IMR-90 (cell line): Measurements from ENCODE around the gene TLCD5. TPM values are rescaled to one million over a fixed set of nuclear protein-coding genes. Genes with fewer than 3 reads are reported as not detected.

Source experiments
- ATAC-seq: fragments of 200-7000 bp; cut with Tn5 transposase; 2 replicates; pipeline ENCODE4 v1.9.1; 2020; ENCODE audit warnings: low read depth, mild to moderate bottlenecking, moderate library complexity
- BruUV-seq: library from RNA; stranded (reverse); fragments of 400-500 nt; replicated peaks from 2 replicates; lab custom pipeline; 2021; lab: Mats Ljungman, UMichigan
- CTCF ChIA-PET: fragments of 300-600 bp; formaldehyde crosslinking; extraction: SDS; loops from one replicate; lab custom pipeline; 2021; ENCODE audit warnings: antibody characterized with exemption; lab: Yijun Ruan, JAX
- POLR2A ChIA-PET: fragments of 300-600 bp; sonication (Branson Sonifier 250); formaldehyde crosslinking; loops from one replicate; lab custom pipeline; 2022; ENCODE audit warnings: antibody characterized with exemption; ENCODE audit not compliant: unreplicated experiment; lab: Charles Lee
- DNase-seq: peaks from one replicate; pipeline ENCODE4 v3.0.0; 2013
- H2AFZ ChIP-seq: replicated peaks from 2 replicates; pipeline ENCODE3; 2013; ENCODE audit warnings: low read length, mild to moderate bottlenecking; ENCODE audit not compliant: poor library complexity
- H2AK5ac ChIP-seq: 2 replicates; pipeline ENCODE4 v1.6.1; 2013; ENCODE audit warnings: low read depth, low read length, inconsistent platforms
- H2AK9ac ChIP-seq: replicated peaks from 2 replicates; pipeline ENCODE3; 2013; ENCODE audit warnings: mild to moderate bottlenecking, low read depth, low read length, moderate library complexity; ENCODE audit not compliant: poor library complexity
- H2BK120ac ChIP-seq: 2 replicates; pipeline ENCODE4 v1.6.1; 2013; ENCODE audit warnings: low read depth, low read length, inconsistent platforms
- H2BK15ac ChIP-seq: 3 replicates; pipeline ENCODE4 v1.6.1; 2013; ENCODE audit warnings: low read depth, low read length, inconsistent platforms
- H2BK20ac ChIP-seq: 2 replicates; pipeline ENCODE4 v1.6.1; 2013; ENCODE audit warnings: low read depth, mild to moderate bottlenecking, inconsistent platforms, low read length, moderate library complexity
- H2BK5ac ChIP-seq: 2 replicates; pipeline ENCODE4 v1.6.1; 2013; ENCODE audit warnings: mild to moderate bottlenecking, low read depth, low read length, inconsistent platforms; ENCODE audit not compliant: poor library complexity, severe bottlenecking
- H3K14ac ChIP-seq: replicated peaks from 2 replicates; pipeline ENCODE4 v1.6.1; 2013; ENCODE audit warnings: low read depth, low read length, inconsistent platforms
- H3K18ac ChIP-seq: 2 replicates; pipeline ENCODE4 v1.6.1; 2013; ENCODE audit warnings: low read depth, low read length, control low read depth
- H3K23ac ChIP-seq: 2 replicates; pipeline ENCODE4 v1.6.1; 2013; ENCODE audit warnings: low read depth, low read length, inconsistent platforms
- H3K27ac ChIP-seq: 2 replicates; pipeline ENCODE4 v1.5.1; 2013; ENCODE audit warnings: mild to moderate bottlenecking, control low read depth, low read length; ENCODE audit not compliant: insufficient read depth
- H3K27me3 ChIP-seq: 2 replicates; pipeline ENCODE4 v1.6.1; 2013; ENCODE audit warnings: low read length; ENCODE audit not compliant: control insufficient read depth, insufficient read depth
- H3K36me3 ChIP-seq: 2 replicates; pipeline ENCODE4 v1.6.1; 2013; ENCODE audit warnings: low read length, mixed read lengths; ENCODE audit not compliant: control insufficient read depth, insufficient read depth
- H3K4ac ChIP-seq: 2 replicates; pipeline ENCODE4 v1.6.1; 2013; ENCODE audit warnings: low read depth, low read length, inconsistent platforms
- H3K4me1 ChIP-seq: 2 replicates; pipeline ENCODE4 v1.6.1; 2013; ENCODE audit warnings: low read length, mixed read lengths; ENCODE audit not compliant: control insufficient read depth, insufficient read depth
- H3K4me2 ChIP-seq: 2 replicates; pipeline ENCODE4 v1.6.1; 2013; ENCODE audit warnings: low read depth, mild to moderate bottlenecking, control low read depth, low read length, moderate library complexity
- H3K4me3 ChIP-seq: 2 replicates; pipeline ENCODE4 v1.5.1; 2013; ENCODE audit warnings: low read depth, mild to moderate bottlenecking, control low read depth, low read length, moderate library complexity; ENCODE audit not compliant: insufficient read depth
- H3K56ac ChIP-seq: 2 replicates; pipeline ENCODE4 v1.6.1; 2013; ENCODE audit warnings: low read length, inconsistent platforms; ENCODE audit not compliant: insufficient read depth; ENCODE audit errors: extremely low read depth
- H3K79me1 ChIP-seq, 2 experiments: 2 replicates each; pipeline ENCODE4 v1.6.1; 2013; ENCODE audit warnings: low read length in 2 of 2, inconsistent platforms in 1 of 2, low read depth in 1 of 2
- H3K9ac ChIP-seq: 2 replicates; pipeline ENCODE4 v1.6.1; 2013; ENCODE audit warnings: low read depth, low read length, control low read depth
- H3K9me1 ChIP-seq: 2 replicates; pipeline ENCODE4 v1.6.1; 2013; ENCODE audit warnings: low read length, inconsistent platforms; ENCODE audit not compliant: insufficient read depth
- H3K9me3 ChIP-seq: 2 replicates; pipeline ENCODE4 v1.6.1; 2013; ENCODE audit warnings: low read length; ENCODE audit not compliant: control insufficient read depth, insufficient read depth
- H4K20me1 ChIP-seq: 2 replicates; pipeline ENCODE4 v1.6.1; 2013; ENCODE audit warnings: low read length, inconsistent platforms; ENCODE audit not compliant: insufficient read depth
- H4K5ac ChIP-seq: 2 replicates; pipeline ENCODE4 v1.6.1; 2013; ENCODE audit warnings: mild to moderate bottlenecking, low read depth, low read length, control low read depth
- H4K8ac ChIP-seq, 2 experiments: 2 replicates each; pipeline ENCODE4 v1.6.1; 2013; ENCODE audit warnings: low read depth in 2 of 2, low read length in 2 of 2, control low read depth in 1 of 2, inconsistent platforms in 1 of 2
- H4K91ac ChIP-seq: 2 replicates; pipeline ENCODE4 v1.6.1; 2013; ENCODE audit warnings: low read depth, low read length, inconsistent platforms; ENCODE audit not compliant: insufficient read depth
- BHLHE40 ChIP-seq: fragments of 150-350 bp; IDR thresholded peaks from 2 replicates; pipeline ENCODE4 v1.6.1; 2016; ENCODE audit warnings: mild to moderate bottlenecking, low read depth, low read length
- CEBPB ChIP-seq: IDR thresholded peaks from 2 replicates; pipeline ENCODE4 v1.6.1; 2012; ENCODE audit warnings: low read depth, low read length, improper control_type of control experiment
- CHD1 ChIP-seq: IDR thresholded peaks from 2 replicates; pipeline ENCODE4 v1.6.1; 2012; ENCODE audit warnings: low read depth, low read length, improper control_type of control experiment
- CTCF ChIP-seq: conservative IDR thresholded peaks from 2 replicates; pipeline ENCODE4 v1.5.1; 2012; ENCODE audit warnings: mild to moderate bottlenecking, low read depth, low read length, improper control_type of control experiment
- ELK1 ChIP-seq: fragments of 150-350 bp; IDR thresholded peaks from 2 replicates; pipeline ENCODE4 v1.6.1; 2016; ENCODE audit warnings: low read depth, mild to moderate bottlenecking, low read length, moderate library complexity, borderline replicate concordance
- FOS ChIP-seq: fragments of 150-350 bp; IDR thresholded peaks from 2 replicates; pipeline ENCODE4 v1.6.1; 2016; ENCODE audit warnings: low read depth, low read length
- MAFK ChIP-seq: IDR thresholded peaks from 2 replicates; pipeline ENCODE4 v1.6.1; 2012; ENCODE audit warnings: low read depth, low read length, improper control_type of control experiment
- MXI1 ChIP-seq: IDR thresholded peaks from 2 replicates; pipeline ENCODE4 v1.6.1; 2012; ENCODE audit warnings: low read depth, mild to moderate bottlenecking, low read length, moderate library complexity, borderline replicate concordance
- NFE2L2 ChIP-seq: fragments of 150-350 bp; IDR thresholded peaks from 2 replicates; pipeline ENCODE4 v1.6.1; 2016; ENCODE audit warnings: low read depth, mild to moderate bottlenecking, low read length
- RAD21 ChIP-seq: IDR thresholded peaks from 2 replicates; pipeline ENCODE4 v1.6.1; 2012; ENCODE audit warnings: low read length, improper control_type of control experiment
- RCOR1 ChIP-seq: IDR thresholded peaks from 2 replicates; pipeline ENCODE4 v1.6.1; 2012; ENCODE audit warnings: mild to moderate bottlenecking, low read length, improper control_type of control experiment; ENCODE audit not compliant: insufficient replicate concordance
- RFX5 ChIP-seq: IDR thresholded peaks from 2 replicates; pipeline ENCODE4 v1.8.0; 2012; ENCODE audit warnings: low read depth, mild to moderate bottlenecking, low read length, moderate library complexity
- USF2 ChIP-seq: fragments of 150-350 bp; IDR thresholded peaks from 2 replicates; pipeline ENCODE4 v1.6.1; 2017; ENCODE audit warnings: mild to moderate bottlenecking, antibody characterized with exemption, low read length, low read depth
- WGBS, 2 experiments: methylation state at CpG; one replicate each; pipeline versions ENCODE4 v1.1.5 to v1.1.7; 2013; ENCODE audit warnings: missing lambda C conversion rate in 2 of 2; ENCODE audit not compliant: insufficient read length in 1 of 2; ENCODE audit errors: extremely low coverage in 2 of 2; 5-methylcytosine and 5-hydroxymethylcytosine counted together
- dilution Hi-C: fragments of 300-500 bp; cut with HindIII; formaldehyde crosslinking; loops from one replicate; pipeline ENCODE4 v1.14.3; 2018; ENCODE audit warnings: low sequenced_read_pairs; ENCODE audit not compliant: unreplicated experiment
- in situ Hi-C: fragments of 300-500 bp; cut with MboI; formaldehyde crosslinking; loops from 3 replicates; pipeline ENCODE4 v1.14.3; 2019; ENCODE audit warnings: low sequenced_read_pairs, inconsistent platforms, mixed read lengths
- intact Hi-C: fragments of 100-400 bp; cut with micrococcal nuclease; formaldehyde crosslinking; loops from 2 replicates; pipeline ENCODE4 v1.10.0; 2022
- polyA plus RNA-seq, 3 experiments: library from polyadenylated mRNA; depleted of rRNA; stranded (reverse); fragments of >200 nt; gene quantifications; 2 replicates each; pipeline ENCODE4 v1.2.3, GENCODE V29; 2012; ENCODE audit warnings: low replicate concordance in 1 of 3
- total RNA-seq: library from RNA; depleted of rRNA; stranded (reverse); fragments of >200 nt; gene quantifications from 2 replicates; pipeline ENCODE4 v1.2.3, GENCODE V29; 2012

Gene TLCD5
- total and polyA plus RNA-seq, 2 of the 4 experiments (the other 2 are of a cell fraction), result 9.5 to 11.5 TPM

- in situ Hi-C loops (no loop called here), intact Hi-C loops (no loop called here), dilution Hi-C loops (no loop called here)
- H3K4me2 ChIP-seq, result no peak overlapping the region
- peak overlapping the region; percentile 18; the same call in 1 of the 2 replicates for H3K23ac ChIP-seq
- H2BK5ac ChIP-seq, result no peak overlapping the region
- no peak overlapping the region for H3K4me3 ChIP-seq
- no peak overlapping the region for H3K4ac ChIP-seq
- H2BK20ac ChIP-seq, result no peak overlapping the region
- peaks cover 19 to 61% of the 10 kb centered on the region in 2 experiments for H3K79me1 ChIP-seq
- no peak overlapping the region for H4K5ac ChIP-seq
- peaks cover 20% of the 10 kb centered on the region for H3K4me1 ChIP-seq
- no peak overlapping the region for H2AK5ac ChIP-seq
- DNase-seq (no peak), ATAC-seq (no peak)
- H3K36me3 ChIP-seq, result no peaks in the 10 kb centered on the region
- ChIA-PET POLR2A (no interaction called here), CTCF (no interaction called here)
- H2BK120ac ChIP-seq, result no peak overlapping the region
- no peak overlapping the region for H2AK9ac ChIP-seq
- TF ChIP-seq RCOR1 (no peak), RFX5 (no peak), FOS (no peak), MAFK (no peak), BHLHE40 (no peak), USF2 (no peak), ELK1 (no peak), MXI1 (no peak), CTCF (no peak), NFE2L2 (no peak), RAD21 (no peak), CEBPB (no peak), CHD1 (no peak)
- peaks cover 21% of the 10 kb centered on the region for H3K9me1 ChIP-seq
- H3K14ac ChIP-seq, result no peak overlapping the region
- no peak overlapping the region for H3K27ac ChIP-seq
- WGBS, 2 experiments, result 86% methylated on average over 2 of the region's 3 CpGs; no CpG with 5 or more reads in 1 of the 2 experiments
- H4K20me1 ChIP-seq, result peaks cover 87% of the 10 kb centered on the region
- H3K9me3 ChIP-seq, result no peaks in the 10 kb centered on the region
- no peak overlapping the region for H3K18ac ChIP-seq
- no peak overlapping the region for H3K9ac ChIP-seq
- no peak overlapping the region for H3K56ac ChIP-seq
- H2BK15ac ChIP-seq, result no peak overlapping the region
- H4K91ac ChIP-seq, result no peak overlapping the region
- H4K8ac ChIP-seq, result no peak overlapping the region
- BruUV-seq, result no TSS peak
- H2AFZ ChIP-seq, result no peak overlapping the region
- no peaks in the 10 kb centered on the region for H3K27me3 ChIP-seq
These were observed 33.6 kb downstream of the TLCD5 start for GRCh38 chr11:120358729-120359128.
